PFSK-1 (cell line): Measurements from ENCODE around the gene GALK1. TPM values are rescaled to one million over a fixed set of nuclear protein-coding genes. Genes with fewer than 3 reads are reported as not detected.

Experiments used
- FOXP2 ChIP-seq: optimal IDR thresholded peaks from 2 replicates; pipeline ENCODE3; 2011; ENCODE audit warnings: borderline replicate concordance, control low read depth, inconsistent platforms; ENCODE audit not compliant: insufficient read depth; ENCODE audit errors: extremely low read length, extremely low read depth
- POLR2AphosphoS5 ChIP-seq: IDR thresholded peaks from 2 replicates; pipeline ENCODE4 v1.6.1; 2012; ENCODE audit warnings: low read depth, mild to moderate bottlenecking, control low read depth, low read length, moderate library complexity
- REST ChIP-seq, 2 experiments: IDR thresholded peaks; 2 replicates each; pipeline versions ENCODE4 v1.6.1 to v1.8.0; 2011 to 2012; ENCODE audit warnings: low read depth in 2 of 2, low read length in 2 of 2, control low read depth in 1 of 2, inconsistent platforms in 1 of 2, mild to moderate bottlenecking in 1 of 2, moderate library complexity in 1 of 2; ENCODE audit not compliant: insufficient read depth in 1 of 2
- SIN3A ChIP-seq: IDR thresholded peaks from 2 replicates; pipeline ENCODE4 v1.6.1; 2012; ENCODE audit warnings: mild to moderate bottlenecking, low read length, moderate library complexity, borderline replicate concordance; ENCODE audit not compliant: insufficient read depth
- TAF1 ChIP-seq: IDR thresholded peaks from 2 replicates; pipeline ENCODE4 v1.6.1; 2012; ENCODE audit warnings: low read length, control low read depth, borderline replicate concordance; ENCODE audit not compliant: insufficient read depth
- polyA plus RNA-seq: library from polyadenylated mRNA; unstranded; fragments of >200 nt; gene quantifications from one replicate; pipeline ENCODE4 v1.2.1, GENCODE V29; 2012; ENCODE audit warnings: low read depth, missing spikeins; ENCODE audit not compliant: insufficient read length

Gene GALK1
- 233 TPM for polyA plus RNA-seq

- TF ChIP-seq POLR2AphosphoS5 (peak; percentile 58), FOXP2 (peak; percentile 60), SIN3A (peak; percentile 42; the same call in 1 of the 2 replicates), REST (IDR thresholded peaks at IDR 0.05; ENCODE audit: insufficient read depth in 1 of 2, low read depth in 2 of 2, low read length in 2 of 2) (no peak), TAF1 (peak; percentile 62; the same call in 1 of the 2 replicates)
These were observed at the start of gene GALK1 for GRCh38 chr17:75764711-75765421. GALK1 (minus strand) TSS chr17:75765192; CDS start chr17:75765136, 56 bp downstream.

GRCh38 chr17:75814021-75814395 is 49.0 kb upstream of the GALK1 start:
- no peak for TF ChIP-seq TAF1
- no peak for TF ChIP-seq SIN3A
- TF ChIP-seq FOXP2 = no peak
- no peak for TF ChIP-seq REST (IDR thresholded peaks at IDR 0.05; ENCODE audit: insufficient read depth in 1 of 2, low read depth in 2 of 2, low read length in 2 of 2)
- no peak for TF ChIP-seq POLR2AphosphoS5

- no peak for TF ChIP-seq SIN3A
- TF ChIP-seq TAF1 = no peak
- no peak for TF ChIP-seq REST (IDR thresholded peaks at IDR 0.05; ENCODE audit: insufficient read depth in 1 of 2, low read depth in 2 of 2, low read length in 2 of 2)
- no peak for TF ChIP-seq POLR2AphosphoS5
- no peak for TF ChIP-seq FOXP2
These were observed 48.4 kb upstream of the GALK1 start for GRCh38 chr17:75813081-75814020.

GRCh38 chr17:75812096-75813013 is 47.4 kb upstream of the GALK1 start:
- no peak for TF ChIP-seq SIN3A

GRCh38 chr17:75811174-75811573 is 46.2 kb upstream of the GALK1 start:
- TF ChIP-seq REST (IDR thresholded peaks at IDR 0.05; ENCODE audit: insufficient read depth in 1 of 2, low read depth in 2 of 2, low read length in 2 of 2) (no peak), TAF1 (no peak), FOXP2 (no peak), SIN3A (no peak), POLR2AphosphoS5 (no peak)
